Cardiac ventricle fibroblast (primary cell): ENCODE measurements around the gene SH2D7. TPM values are rescaled to one million over a fixed set of nuclear protein-coding genes. Genes with fewer than 3 reads are reported as not detected.

ENCODE experiments used
- total RNA-seq: library from RNA; depleted of rRNA; stranded (reverse); fragments of >200 nt; gene quantifications from 2 replicates; pipeline ENCODE4 v1.2.3, GENCODE V29; 2015

SH2D7 gene
- total RNA-seq, result not detected in 2 replicates

DNA sequence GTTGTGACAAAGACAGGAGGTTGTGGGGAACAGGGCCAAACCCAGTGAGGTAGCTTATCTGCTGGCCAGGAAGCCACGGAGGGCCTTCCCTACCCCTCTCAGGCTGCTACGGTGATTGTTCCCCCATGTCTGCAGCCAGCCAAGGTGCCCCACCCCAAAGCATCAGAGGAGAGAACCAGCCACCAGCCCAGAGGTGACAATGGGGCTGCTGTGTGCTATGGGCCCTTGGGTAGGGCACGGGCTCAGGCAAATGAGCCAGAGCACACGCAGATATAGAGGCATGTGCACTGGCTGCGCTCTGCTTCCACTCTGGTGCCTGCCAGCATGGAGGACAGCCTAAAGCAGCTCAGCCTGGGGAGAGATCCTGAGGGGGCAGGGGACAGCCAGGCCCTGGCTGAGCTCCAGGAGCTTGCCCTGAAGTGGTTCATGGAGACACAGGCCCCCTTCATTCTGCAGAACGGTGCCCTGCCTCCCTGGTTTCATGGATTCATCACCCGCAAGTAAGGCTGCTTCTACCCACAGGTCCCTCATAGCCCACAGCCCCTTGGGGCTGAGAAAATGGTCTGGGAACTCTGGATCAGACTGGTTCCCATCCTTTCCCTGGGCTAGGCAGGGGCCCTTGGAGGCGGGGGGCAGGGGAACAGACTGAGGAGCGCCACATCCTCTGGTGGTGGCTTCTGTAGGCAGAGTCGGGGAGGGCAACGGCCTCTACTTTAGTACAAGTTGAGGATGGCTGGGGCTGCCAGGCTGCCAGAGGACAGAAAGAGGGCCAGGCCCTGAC, at the start of gene SH2D7:
TSS of gene SH2D7 (plus strand) at position 301 of the 781 bp plus-strand sequence. CDS start at position 325, 24 bp downstream.

DNA sequence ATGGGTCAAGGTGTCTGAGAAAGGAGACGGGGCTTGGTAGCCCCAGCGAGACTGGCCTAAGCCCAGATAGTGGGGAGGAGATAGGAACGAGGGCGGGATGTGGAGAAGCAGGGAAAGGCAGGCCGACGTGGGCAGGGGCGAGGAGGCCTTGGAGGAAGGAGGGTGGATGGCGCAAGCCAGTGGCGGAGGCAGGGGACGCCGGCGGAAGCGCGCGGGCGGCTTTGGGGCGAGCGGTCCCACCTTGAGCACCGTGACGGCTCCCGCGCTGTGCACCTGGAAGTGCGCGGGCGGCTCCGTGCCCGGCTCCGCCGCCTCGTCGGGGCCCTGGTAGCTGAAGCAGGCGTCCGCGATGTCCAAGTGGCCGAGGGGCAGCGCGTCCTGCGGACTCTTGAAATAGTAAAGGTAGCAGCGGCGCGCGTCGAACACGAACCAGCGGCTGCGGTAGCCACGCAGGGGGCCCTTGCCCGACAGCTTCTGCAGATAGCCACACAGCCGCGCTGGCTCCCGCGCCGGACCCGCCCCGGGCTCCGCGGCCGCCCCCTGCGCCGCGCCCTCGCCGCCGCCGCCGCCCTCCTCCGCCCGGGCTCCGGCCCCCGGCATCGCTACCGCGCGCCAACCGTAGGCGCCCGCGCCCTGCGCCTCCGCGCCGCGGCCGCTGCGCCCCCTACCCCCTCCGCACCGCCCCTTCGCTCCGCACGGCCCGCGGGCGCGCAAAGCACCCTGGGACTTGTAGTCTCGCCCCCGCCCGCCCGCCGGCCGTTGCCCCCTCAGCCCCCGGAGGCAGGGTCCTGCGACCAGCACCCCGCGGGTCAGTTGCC, 15.1 kb upstream of the SH2D7 start, which contains the start of gene TBC1D2B:
TSS of gene TBC1D2B (minus strand) at position 659 of the 818 bp plus-strand sequence. CDS start at position 600, 59 bp downstream.

GRCh38 chr15:78131295-78132061, 39.1 kb downstream of the SH2D7 start, which contains the start of gene CIB2:
TSS of gene CIB2 (minus strand) at chr15:78131445. CDS start at chr15:78131215, 230 bp downstream.

DNA sequence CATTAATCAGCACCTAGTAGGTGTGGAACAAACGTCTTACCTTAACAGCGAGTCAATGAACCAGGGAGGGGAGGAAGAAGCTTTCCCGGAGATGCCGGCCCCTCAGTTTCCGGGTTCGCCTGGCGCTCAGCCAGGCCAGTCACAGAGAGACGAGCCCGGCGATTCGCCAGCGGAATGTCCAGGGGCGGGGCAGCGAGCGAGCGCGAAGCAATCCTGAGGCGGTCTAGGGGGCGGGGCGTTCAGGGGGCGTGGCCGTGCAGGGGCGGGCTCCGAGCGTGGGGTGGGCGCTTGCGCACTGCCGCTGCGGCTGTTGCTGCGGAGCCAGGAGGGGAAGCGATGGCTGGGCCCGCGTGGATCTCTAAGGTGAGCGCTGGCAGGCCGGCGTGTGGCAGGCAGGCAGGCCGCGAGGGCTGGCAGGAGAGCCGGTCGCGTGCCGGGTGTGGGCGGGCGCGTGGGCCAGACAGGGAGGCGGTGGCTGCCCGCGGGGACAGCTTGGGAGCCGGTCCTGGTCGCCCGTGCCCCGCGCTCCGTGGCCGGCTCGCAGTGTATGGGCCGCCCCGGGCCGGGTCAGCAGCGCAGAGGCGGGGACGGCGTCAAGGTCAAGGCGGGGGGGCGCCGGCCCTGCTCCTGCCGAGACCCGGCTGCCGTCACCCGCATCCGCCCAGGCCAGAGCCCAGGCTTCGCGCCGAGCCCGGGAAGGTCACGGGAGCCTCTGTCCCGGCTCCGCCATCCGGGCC, 56.9 kb downstream of the SH2D7 start, which contains the start of gene IDH3A:
TSS of gene IDH3A (plus strand) at position 295 of the 737 bp plus-strand sequence. CDS start at position 337, 42 bp downstream.

Other genes starting within 250 kb of the SH2D7 start
- 43.5 and 49.3 TPM in 2 replicates for gene TBC1D2B, start 14.8 kb upstream of the SH2D7 start, total RNA-seq
- 4.7 and 4.9 TPM in 2 replicates for gene CIB2, start 38.9 kb downstream of the SH2D7 start, total RNA-seq
- gene IDH3A, start 56.8 kb downstream of the SH2D7 start, total RNA-seq, result 30.3 and 35.9 TPM in 2 replicates
- gene ACSBG1, start 142.0 kb downstream of the SH2D7 start, total RNA-seq, result not detected in 2 replicates
- gene DNAJA4, start 172.0 kb downstream of the SH2D7 start, total RNA-seq, result 2.9 and 3.9 TPM in 2 replicates
- 50.4 and 59.5 TPM in 2 replicates for gene SKIC8, start 207.0 kb downstream of the SH2D7 start, total RNA-seq
- gene CRABP1, start 247.8 kb downstream of the SH2D7 start, total RNA-seq, result not detected in 2 replicates